Esophagus squamous epithelium (tissue), 4 donors: ENCODE measurements around the gene PDS5A.

Experiments used
- POLR2A ChIP-seq, 4 donors: fragments of 450-650 bp; IDR thresholded peaks; one replicate each; pipeline ENCODE4 v1.6.1; 2017; ENCODE audit warnings: antibody characterized with exemption in 4 of 4, mild to moderate bottlenecking in 4 of 4, moderate library complexity in 3 of 4
- TF ChIP-seq, protein P1 (sequence below), 6 experiments: fragments of 450-650 bp in 4 of 6; fragments of 200-600 bp in 2 of 6; sonication (generic) in 2 of 6; IDR thresholded peaks; one replicate each; pipeline ENCODE4 v1.5.1; 2016 to 2019; ENCODE audit warnings: antibody characterized with exemption in 6 of 6, mild to moderate bottlenecking in 4 of 6, moderate library complexity in 4 of 6

DNA sequence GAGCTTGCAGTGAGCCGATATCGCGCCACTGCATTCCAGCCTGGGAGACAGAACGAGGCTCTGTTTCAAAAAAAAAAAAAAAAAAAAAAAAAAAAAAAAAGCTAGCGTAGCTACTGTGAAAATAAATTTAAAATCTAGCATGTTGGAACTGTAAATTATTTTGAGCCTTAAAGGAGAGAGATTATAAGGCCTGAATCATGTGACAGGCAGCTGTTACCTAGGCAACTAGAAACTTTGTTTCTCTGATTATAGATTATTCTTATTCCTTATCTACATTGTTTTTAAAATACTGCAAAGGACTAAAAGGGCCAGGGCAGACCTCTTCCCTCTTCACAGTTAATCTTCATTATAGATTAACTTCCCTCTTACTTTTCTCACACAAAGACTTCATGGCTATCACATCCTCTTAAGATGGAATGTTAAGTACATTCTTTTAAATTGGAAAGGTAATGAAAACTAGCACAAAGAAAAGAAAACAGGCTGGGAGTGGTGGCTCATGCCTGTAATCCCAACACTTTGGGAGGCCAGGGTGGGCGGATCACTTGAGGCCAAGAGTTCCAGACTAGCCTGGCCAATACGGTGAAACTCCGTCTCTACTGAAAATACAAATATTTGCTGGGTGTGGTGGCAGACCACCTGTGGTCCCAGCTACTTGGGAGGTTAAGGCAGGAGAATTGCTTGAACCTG lies 21.1 kb upstream of the PDS5A start:
- TF ChIP-seq, protein P1, sequence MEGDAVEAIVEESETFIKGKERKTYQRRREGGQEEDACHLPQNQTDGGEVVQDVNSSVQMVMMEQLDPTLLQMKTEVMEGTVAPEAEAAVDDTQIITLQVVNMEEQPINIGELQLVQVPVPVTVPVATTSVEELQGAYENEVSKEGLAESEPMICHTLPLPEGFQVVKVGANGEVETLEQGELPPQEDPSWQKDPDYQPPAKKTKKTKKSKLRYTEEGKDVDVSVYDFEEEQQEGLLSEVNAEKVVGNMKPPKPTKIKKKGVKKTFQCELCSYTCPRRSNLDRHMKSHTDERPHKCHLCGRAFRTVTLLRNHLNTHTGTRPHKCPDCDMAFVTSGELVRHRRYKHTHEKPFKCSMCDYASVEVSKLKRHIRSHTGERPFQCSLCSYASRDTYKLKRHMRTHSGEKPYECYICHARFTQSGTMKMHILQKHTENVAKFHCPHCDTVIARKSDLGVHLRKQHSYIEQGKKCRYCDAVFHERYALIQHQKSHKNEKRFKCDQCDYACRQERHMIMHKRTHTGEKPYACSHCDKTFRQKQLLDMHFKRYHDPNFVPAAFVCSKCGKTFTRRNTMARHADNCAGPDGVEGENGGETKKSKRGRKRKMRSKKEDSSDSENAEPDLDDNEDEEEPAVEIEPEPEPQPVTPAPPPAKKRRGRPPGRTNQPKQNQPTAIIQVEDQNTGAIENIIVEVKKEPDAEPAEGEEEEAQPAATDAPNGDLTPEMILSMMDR (IDR thresholded peaks at IDR 0.05): no peak
- no peak for TF ChIP-seq POLR2A (IDR thresholded peaks at IDR 0.05)
